GM23338 (cell line): ENCODE results near the gene TDP2. TPM values are rescaled to one million over a fixed set of nuclear protein-coding genes. Genes with fewer than 3 reads are reported as not detected.

Source experiments
- ATAC-seq: fragments of 200-7000 bp; cut with Tn5 transposase; 3 replicates; pipeline ENCODE4 v1.9.1; 2020
- DNase-seq: peaks from one replicate; pipeline ENCODE4 v3.0.0-alpha.2; 2015; ENCODE audit warnings: low spot score
- H2AFZ ChIP-seq: fragments of 200-600 bp; sonication (generic); 2 replicates; pipeline ENCODE4 v1.8.0; 2016; ENCODE audit warnings: antibody characterized with exemption, mild to moderate bottlenecking, moderate library complexity
- H3F3A ChIP-seq: fragments of 200-600 bp; sonication (generic); replicated peaks from 2 replicates; pipeline ENCODE4 v1.8.0; 2017; ENCODE audit warnings: antibody characterized with exemption, mixed run types, low read depth
- H3K27ac ChIP-seq: fragments of 200-600 bp; sonication (generic); 2 replicates; pipeline ENCODE4 v1.6.1; 2016; ENCODE audit warnings: low read depth
- H3K27me3 ChIP-seq: fragments of 200-600 bp; sonication (generic); 2 replicates; pipeline ENCODE4 v1.8.0; 2016; ENCODE audit warnings: mild to moderate bottlenecking, mixed run types, moderate library complexity; ENCODE audit not compliant: insufficient read depth
- H3K36me3 ChIP-seq: fragments of 200-600 bp; sonication (generic); 2 replicates; pipeline ENCODE4 v1.8.0; 2016; ENCODE audit warnings: mild to moderate bottlenecking; ENCODE audit not compliant: insufficient read depth
- H3K4me1 ChIP-seq: fragments of 200-600 bp; sonication (generic); 2 replicates; pipeline ENCODE4 v1.8.0; 2016; ENCODE audit warnings: mild to moderate bottlenecking, moderate library complexity; ENCODE audit not compliant: insufficient read depth
- H3K4me2 ChIP-seq: fragments of 200-600 bp; sonication (generic); 2 replicates; pipeline ENCODE4 v1.7.1; 2017; ENCODE audit warnings: mixed run types
- H3K4me3 ChIP-seq: fragments of 200-600 bp; sonication (generic); 2 replicates; pipeline ENCODE4 v1.6.1; 2016; ENCODE audit warnings: mixed run types
- H3K79me2 ChIP-seq: fragments of 200-600 bp; sonication (generic); replicated peaks from 2 replicates; pipeline ENCODE4 v1.8.0; 2017; ENCODE audit warnings: mild to moderate bottlenecking; ENCODE audit not compliant: insufficient read depth
- H3K9me2 ChIP-seq: fragments of 200-600 bp; sonication (generic); 2 replicates; pipeline ENCODE4 v1.8.0; 2017; ENCODE audit not compliant: insufficient read depth
- H4K20me1 ChIP-seq: fragments of 200-600 bp; sonication (generic); replicated peaks from 2 replicates; pipeline ENCODE4 v1.8.0; 2017; ENCODE audit warnings: mild to moderate bottlenecking; ENCODE audit not compliant: insufficient read depth
- H3K27ac Mint-ChIP-seq: 2 replicates; pipeline ENCODE4 v1.8.0; 2020; ENCODE audit warnings: inconsistent platforms, mild to moderate bottlenecking, moderate library complexity, mixed read lengths
- H3K27me3 Mint-ChIP-seq: 3 replicates; pipeline ENCODE4 v1.8.0; 2022; ENCODE audit warnings: low read depth, mild to moderate bottlenecking, moderate library complexity, mixed read lengths, inconsistent platforms; ENCODE audit not compliant: insufficient read depth, poor library complexity
- H3K36me3 Mint-ChIP-seq: 3 replicates; pipeline ENCODE4 v1.8.0; 2021; ENCODE audit warnings: low read depth, mild to moderate bottlenecking, inconsistent platforms, moderate library complexity, mixed read lengths
- H3K4me1 Mint-ChIP-seq: 3 replicates; pipeline ENCODE4 v1.8.0; 2020; ENCODE audit warnings: mild to moderate bottlenecking, inconsistent platforms, mixed read lengths
- H3K4me3 Mint-ChIP-seq: 3 replicates; pipeline ENCODE4 v1.8.0; 2021; ENCODE audit warnings: moderate library complexity, mild to moderate bottlenecking, inconsistent platforms, mixed read lengths
- H3K9me3 Mint-ChIP-seq: 3 replicates; pipeline ENCODE4 v1.8.0; 2020; ENCODE audit warnings: moderate library complexity, mild to moderate bottlenecking, inconsistent platforms, mixed read lengths
- CREB1 ChIP-seq: fragments of 250-450 bp; sonication (Bioruptor Pico); IDR thresholded peaks from 2 replicates; pipeline ENCODE4 v1.5.0; 2020; ENCODE audit warnings: low read depth, mild to moderate bottlenecking, moderate library complexity
- CTCF ChIP-seq, 2 experiments: fragments of 200-600 bp in 1 of 2; sonication (generic) in 1 of 2; conservative IDR thresholded peaks; 2 replicates each; pipeline versions ENCODE4 v1.5.1 to v1.6.1; 2016 to 2017; ENCODE audit warnings: antibody characterized with exemption in 2 of 2, low read depth in 2 of 2, mild to moderate bottlenecking in 2 of 2, moderate library complexity in 1 of 2
- EZH2 ChIP-seq: fragments of 200-600 bp; sonication (generic); IDR thresholded peaks from one replicate; pipeline ENCODE4 v1.8.0; 2017; ENCODE audit warnings: antibody characterized with exemption, mild to moderate bottlenecking, low read depth; ENCODE audit not compliant: unreplicated experiment
- EZH2phosphoT487 ChIP-seq: fragments of 200-600 bp; sonication (generic); IDR thresholded peaks from one replicate; pipeline ENCODE4 v1.8.1; 2018; ENCODE audit warnings: antibody characterized with exemption; ENCODE audit not compliant: unreplicated experiment
- JUNB ChIP-seq: IDR thresholded peaks from one replicate; pipeline ENCODE4 v1.6.1; 2016; ENCODE audit warnings: antibody characterized with exemption; ENCODE audit not compliant: unreplicated experiment
- NANOG ChIP-seq: IDR thresholded peaks from 2 replicates; pipeline ENCODE4 v1.6.1; 2016; ENCODE audit warnings: antibody characterized with exemption, borderline replicate concordance
- POLR2AphosphoS5 ChIP-seq: IDR thresholded peaks from 2 replicates; pipeline ENCODE4 v1.6.1; 2016; ENCODE audit warnings: antibody characterized with exemption, low read depth
- REST ChIP-seq: IDR thresholded peaks from one replicate; pipeline ENCODE4 v1.6.1; 2018; ENCODE audit warnings: antibody characterized with exemption; ENCODE audit not compliant: unreplicated experiment
- STAT1 ChIP-seq: IDR thresholded peaks from one replicate; pipeline ENCODE4 v1.6.1; 2016; ENCODE audit warnings: antibody characterized with exemption; ENCODE audit not compliant: unreplicated experiment
- ZNF331 ChIP-seq: fragments of 250-450 bp; sonication (Bioruptor Pico); IDR thresholded peaks from 2 replicates; pipeline ENCODE4 v1.5.0; 2020; ENCODE audit warnings: low read depth, mild to moderate bottlenecking, moderate library complexity
- ZNF462 ChIP-seq: fragments of 250-450 bp; sonication (Bioruptor Pico); IDR thresholded peaks from 2 replicates; pipeline ENCODE4 v1.5.0; 2020; ENCODE audit warnings: mild to moderate bottlenecking, moderate library complexity
- polyA plus RNA-seq: library from polyadenylated mRNA; unstranded; fragments of >200 nt; fragmentation: Nextera tagmentation; extraction: Ambion mirVana; gene quantifications from 2 replicates; pipeline ENCODE4 v1.2.1, GENCODE V29; 2016
- total RNA-seq: library from RNA; depleted of rRNA; stranded (reverse); fragments of >200 nt; shearing (Covaris generic); gene quantifications from 2 replicates; pipeline ENCODE4 v1.2.3, GENCODE V29; 2014

TDP2 gene
- total and polyA plus RNA-seq, 2 experiments from 2014 or later: 46.8 to 47.8 TPM

- H3F3A ChIP-seq: no peaks in the 10 kb centered on the region
- no peaks in the 10 kb centered on the region for H3K27me3 ChIP-seq
- no peak for DNase-seq
- no peak for TF ChIP-seq REST
- no peak for TF ChIP-seq JUNB
- TF ChIP-seq POLR2AphosphoS5: no peak
- no peak for TF ChIP-seq EZH2phosphoT487
- no peak for TF ChIP-seq ZNF331 (CRISPR knock-in tag)
- no peak for TF ChIP-seq CREB1 (CRISPR knock-in tag)
- TF ChIP-seq ZNF462 (CRISPR knock-in tag): no peak
- TF ChIP-seq STAT1: no peak
- no peak for TF ChIP-seq EZH2
- no peak for TF ChIP-seq CTCF (conservative IDR thresholded peaks at IDR 0.05; ENCODE audit: low read depth in 2 of 2)
- TF ChIP-seq NANOG: no peak
- Mint-ChIP-seq H3K36me3 (no peaks in the 10 kb centered on the region), H3K4me3 (no peak overlapping the region), H3K9me3 (no peaks in the 10 kb centered on the region; the same call in 2 of the 3 replicates), H3K27me3 (no peaks in the 10 kb centered on the region), H3K27ac (peak overlapping the region; percentile 38), H3K4me1 (peaks cover 14% of the 10 kb centered on the region)
- no peak for ATAC-seq
- no peaks in the 10 kb centered on the region for H3K36me3 ChIP-seq
- H4K20me1 ChIP-seq: no peaks in the 10 kb centered on the region
- peak overlapping the region; percentile 11; the same call in 1 of the 2 replicates for H2AFZ ChIP-seq
- H3K27ac ChIP-seq: no peak overlapping the region
- no peaks in the 10 kb centered on the region for H3K79me2 ChIP-seq
- H3K4me1 ChIP-seq: peaks cover 6% of the 10 kb centered on the region; the same call in 1 of the 2 replicates
- no peak overlapping the region for H3K4me3 ChIP-seq
- H3K4me2 ChIP-seq: no peak overlapping the region
- H3K9me2 ChIP-seq: no peaks in the 10 kb centered on the region; the same call in 1 of the 2 replicates
These were observed 53.2 kb downstream of the TDP2 start for GRCh38 chr6:24613361-24614042.
